HEK293 (cell line): Measurements from ENCODE around the gene UNG.

ENCODE experiments used
- GLI4 ChIP-seq: fragments of 450-650 bp; formaldehyde crosslinking; IDR thresholded peaks from 2 replicates; pipeline ENCODE4 v1.5.1; 2016; ENCODE audit warnings: missing biosample characterization, missing genetic modification characterization
- KLF16 ChIP-seq: fragments of 450-650 bp; formaldehyde crosslinking; IDR thresholded peaks from 2 replicates; pipeline ENCODE4 v1.5.1; 2017; ENCODE audit warnings: missing biosample characterization, missing genetic modification characterization
- REPIN1 ChIP-seq: fragments of 450-650 bp; formaldehyde crosslinking; IDR thresholded peaks from 2 replicates; pipeline ENCODE4 v1.5.1; 2017; ENCODE audit warnings: missing biosample characterization, missing genetic modification characterization, low read depth
- ZBTB8A ChIP-seq: fragments of 450-650 bp; formaldehyde crosslinking; IDR thresholded peaks from 2 replicates; pipeline ENCODE4 v1.5.1; 2016; ENCODE audit warnings: missing biosample characterization, missing genetic modification characterization
- ZFP69B ChIP-seq: fragments of 450-650 bp; formaldehyde crosslinking; IDR thresholded peaks from 2 replicates; pipeline ENCODE4 v1.5.1; 2016; ENCODE audit warnings: missing biosample characterization, missing genetic modification characterization
- ZNF501 ChIP-seq: fragments of 450-650 bp; formaldehyde crosslinking; IDR thresholded peaks from 2 replicates; pipeline ENCODE4 v1.5.1; 2016; ENCODE audit warnings: missing biosample characterization, missing genetic modification characterization
- TF ChIP-seq, protein P1 (sequence below): fragments of 450-650 bp; formaldehyde crosslinking; IDR thresholded peaks from 2 replicates; pipeline ENCODE4 v1.5.1; 2016; ENCODE audit warnings: missing biosample characterization, missing genetic modification characterization
- TF ChIP-seq, protein P2 (sequence below): fragments of 450-650 bp; formaldehyde crosslinking; IDR thresholded peaks from 2 replicates; pipeline ENCODE4 v1.5.1; 2016; ENCODE audit warnings: missing biosample characterization, missing genetic modification characterization, low read depth

DNA sequence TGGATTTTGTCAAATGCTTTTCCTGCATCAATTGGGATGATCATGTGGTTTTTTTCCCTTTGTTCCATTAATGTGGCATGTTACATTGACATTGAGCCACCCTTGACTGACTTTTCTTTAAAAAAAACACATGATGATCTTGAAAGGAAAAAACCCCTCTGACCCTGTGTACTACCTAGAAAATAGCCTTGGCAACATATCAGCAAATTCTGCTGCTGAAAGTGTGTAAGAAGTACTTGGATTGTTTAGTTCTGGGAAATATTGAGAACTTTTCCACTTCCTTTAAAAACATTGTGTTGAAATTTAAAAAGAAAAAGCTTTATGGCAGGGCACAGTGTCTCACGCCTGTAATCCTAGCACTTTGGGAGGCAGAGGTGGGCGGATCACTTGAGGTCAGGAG, 39.7 kb downstream of the UNG start:
- TF ChIP-seq KLF16 (tag by site-specific recombination), result no peak
- TF ChIP-seq ZBTB8A (tag by site-specific recombination), result no peak
- TF ChIP-seq ZNF501 (tag by site-specific recombination), result no peak
- TF ChIP-seq, protein P1, sequence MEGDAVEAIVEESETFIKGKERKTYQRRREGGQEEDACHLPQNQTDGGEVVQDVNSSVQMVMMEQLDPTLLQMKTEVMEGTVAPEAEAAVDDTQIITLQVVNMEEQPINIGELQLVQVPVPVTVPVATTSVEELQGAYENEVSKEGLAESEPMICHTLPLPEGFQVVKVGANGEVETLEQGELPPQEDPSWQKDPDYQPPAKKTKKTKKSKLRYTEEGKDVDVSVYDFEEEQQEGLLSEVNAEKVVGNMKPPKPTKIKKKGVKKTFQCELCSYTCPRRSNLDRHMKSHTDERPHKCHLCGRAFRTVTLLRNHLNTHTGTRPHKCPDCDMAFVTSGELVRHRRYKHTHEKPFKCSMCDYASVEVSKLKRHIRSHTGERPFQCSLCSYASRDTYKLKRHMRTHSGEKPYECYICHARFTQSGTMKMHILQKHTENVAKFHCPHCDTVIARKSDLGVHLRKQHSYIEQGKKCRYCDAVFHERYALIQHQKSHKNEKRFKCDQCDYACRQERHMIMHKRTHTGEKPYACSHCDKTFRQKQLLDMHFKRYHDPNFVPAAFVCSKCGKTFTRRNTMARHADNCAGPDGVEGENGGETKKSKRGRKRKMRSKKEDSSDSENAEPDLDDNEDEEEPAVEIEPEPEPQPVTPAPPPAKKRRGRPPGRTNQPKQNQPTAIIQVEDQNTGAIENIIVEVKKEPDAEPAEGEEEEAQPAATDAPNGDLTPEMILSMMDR (tag by site-specific recombination), result no peak
- TF ChIP-seq GLI4, result no peak
- TF ChIP-seq, protein P2, sequence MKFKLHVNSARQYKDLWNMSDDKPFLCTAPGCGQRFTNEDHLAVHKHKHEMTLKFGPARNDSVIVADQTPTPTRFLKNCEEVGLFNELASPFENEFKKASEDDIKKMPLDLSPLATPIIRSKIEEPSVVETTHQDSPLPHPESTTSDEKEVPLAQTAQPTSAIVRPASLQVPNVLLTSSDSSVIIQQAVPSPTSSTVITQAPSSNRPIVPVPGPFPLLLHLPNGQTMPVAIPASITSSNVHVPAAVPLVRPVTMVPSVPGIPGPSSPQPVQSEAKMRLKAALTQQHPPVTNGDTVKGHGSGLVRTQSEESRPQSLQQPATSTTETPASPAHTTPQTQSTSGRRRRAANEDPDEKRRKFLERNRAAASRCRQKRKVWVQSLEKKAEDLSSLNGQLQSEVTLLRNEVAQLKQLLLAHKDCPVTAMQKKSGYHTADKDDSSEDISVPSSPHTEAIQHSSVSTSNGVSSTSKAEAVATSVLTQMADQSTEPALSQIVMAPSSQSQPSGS (tag by site-specific recombination), result no peak
- TF ChIP-seq REPIN1, result no peak
- TF ChIP-seq ZFP69B (tag by site-specific recombination), result no peak
